Measurements from ENCODE around the gene WDFY4.

DNA sequence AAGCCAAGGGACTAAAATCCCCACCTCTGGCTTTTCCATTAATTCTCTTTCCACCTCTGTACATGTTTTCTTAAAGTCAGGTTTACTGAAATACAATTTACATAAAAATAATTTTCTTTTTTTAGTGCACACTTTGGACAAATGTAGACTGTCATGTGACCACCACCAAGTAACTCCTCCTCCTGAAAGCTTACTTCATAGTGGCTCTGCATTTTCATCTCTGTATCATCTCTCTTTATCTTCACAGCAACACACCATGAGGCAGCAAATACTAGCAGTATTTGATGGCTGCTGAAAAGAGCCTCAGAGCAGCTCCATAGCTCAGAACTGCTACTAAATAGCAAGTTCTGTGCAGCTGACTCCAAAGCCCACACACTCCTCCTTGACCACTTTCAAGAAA, 17.3 kb downstream of the WDFY4 start:
- no peak for TF ChIP-seq EZH2 (IDR thresholded peaks at IDR 0.05; ENCODE audit: low read length)
- TF ChIP-seq, protein P1, sequence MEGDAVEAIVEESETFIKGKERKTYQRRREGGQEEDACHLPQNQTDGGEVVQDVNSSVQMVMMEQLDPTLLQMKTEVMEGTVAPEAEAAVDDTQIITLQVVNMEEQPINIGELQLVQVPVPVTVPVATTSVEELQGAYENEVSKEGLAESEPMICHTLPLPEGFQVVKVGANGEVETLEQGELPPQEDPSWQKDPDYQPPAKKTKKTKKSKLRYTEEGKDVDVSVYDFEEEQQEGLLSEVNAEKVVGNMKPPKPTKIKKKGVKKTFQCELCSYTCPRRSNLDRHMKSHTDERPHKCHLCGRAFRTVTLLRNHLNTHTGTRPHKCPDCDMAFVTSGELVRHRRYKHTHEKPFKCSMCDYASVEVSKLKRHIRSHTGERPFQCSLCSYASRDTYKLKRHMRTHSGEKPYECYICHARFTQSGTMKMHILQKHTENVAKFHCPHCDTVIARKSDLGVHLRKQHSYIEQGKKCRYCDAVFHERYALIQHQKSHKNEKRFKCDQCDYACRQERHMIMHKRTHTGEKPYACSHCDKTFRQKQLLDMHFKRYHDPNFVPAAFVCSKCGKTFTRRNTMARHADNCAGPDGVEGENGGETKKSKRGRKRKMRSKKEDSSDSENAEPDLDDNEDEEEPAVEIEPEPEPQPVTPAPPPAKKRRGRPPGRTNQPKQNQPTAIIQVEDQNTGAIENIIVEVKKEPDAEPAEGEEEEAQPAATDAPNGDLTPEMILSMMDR (optimal IDR thresholded peaks at IDR 0.05 in 1 of 3, IDR thresholded peaks at IDR 0.05 in 1 of 3, conservative IDR thresholded peaks at IDR 0.05 in 1 of 3; ENCODE audit: extremely low read depth in 1 of 3, insufficient read depth in 2 of 3, low read length in 3 of 3), result no peak

All from keratinocyte (primary cell).